ENCODE measurements around the gene ERC1. TPM values are rescaled to one million over a fixed set of nuclear protein-coding genes. Genes with fewer than 3 reads are reported as not detected.

The ERC1 gene
- total and polyA plus RNA-seq, 8 donors = 34.9 to 64.9 (median 40.8) TPM

GRCh38 chr12:1505576-1505975, 514.6 kb downstream of the ERC1 start:
- TF ChIP-seq CTCF (IDR thresholded peaks at IDR 0.05) = no peak
- H3K27me3 ChIP-seq = peaks cover 0 to 13% of the 10 kb centered on the region in 2 donors
- no peaks in the 10 kb centered on the region for H3K4me1 ChIP-seq
- H3K36me3 ChIP-seq = no peaks in the 10 kb centered on the region
- intact Hi-C loops (cut with DNase I) = no loop called here
- no peak overlapping the region for H3K4me3 ChIP-seq
- DNase-seq (no peak), ATAC-seq (no peak)
- no peaks in the 10 kb centered on the region for H3K9me3 ChIP-seq
- no peak overlapping the region for H3K27ac ChIP-seq

- no peak for TF ChIP-seq CTCF (IDR thresholded peaks at IDR 0.05)
- Histone ChIP-seq H3K27me3 (peaks cover 0 to 13% of the 10 kb centered on the region in 2 donors), H3K27ac (no peak overlapping the region), H3K4me3 (no peak overlapping the region), H3K36me3 (no peaks in the 10 kb centered on the region), H3K9me3 (no peaks in the 10 kb centered on the region), H3K4me1 (no peaks in the 10 kb centered on the region)
- DNase-seq (no peak), ATAC-seq (no peak)
- intact Hi-C loops (cut with DNase I) = no loop called here
Observed at GRCh38 chr12:1507308-1507707, 516.3 kb downstream of the ERC1 start.

GRCh38 chr12:1509413-1510052, 518.5 kb downstream of the ERC1 start:
- no peak for ATAC-seq
- H3K9me3 ChIP-seq = no peaks in the 10 kb centered on the region
- DNase-seq = no peak
- H3K36me3 ChIP-seq = no peaks in the 10 kb centered on the region
- H3K4me3 ChIP-seq = no peak overlapping the region
- no peak overlapping the region for H3K27ac ChIP-seq
- no peaks in the 10 kb centered on the region for H3K4me1 ChIP-seq
- peaks cover 0 to 7% of the 10 kb centered on the region in 2 donors for H3K27me3 ChIP-seq
- intact Hi-C loops (cut with DNase I) = no loop called here
- TF ChIP-seq CTCF (IDR thresholded peaks at IDR 0.05) = no peak

GRCh38 chr12:1510056-1510812, 519.2 kb downstream of the ERC1 start:
- Histone ChIP-seq H3K9me3 (no peaks in the 10 kb centered on the region), H3K4me3 (no peak overlapping the region), H3K36me3 (no peaks in the 10 kb centered on the region), H3K4me1 (no peaks in the 10 kb centered on the region), H3K27me3 (no peaks in the 10 kb centered on the region), H3K27ac (no peak overlapping the region)
- no peak for DNase-seq
- no peak for TF ChIP-seq CTCF (IDR thresholded peaks at IDR 0.05)
- intact Hi-C loops (cut with DNase I) = no loop called here
- ATAC-seq = no peak

- H3K27ac ChIP-seq = no peak overlapping the region
- no peak for TF ChIP-seq CTCF (IDR thresholded peaks at IDR 0.05)
- H3K4me3 ChIP-seq = no peak overlapping the region
- peaks cover 0 to 27% of the 10 kb centered on the region in 2 donors for H3K27me3 ChIP-seq
- intact Hi-C loops (cut with DNase I) = no loop called here
- H3K4me1 ChIP-seq = peaks cover 3 to 12% of the 10 kb centered on the region in 2 donors
- ATAC-seq = no peak
- DNase-seq = no peak
- peaks cover 0 to 5% of the 10 kb centered on the region in 2 donors for H3K9me3 ChIP-seq
- no peaks in the 10 kb centered on the region for H3K36me3 ChIP-seq
Observed at GRCh38 chr12:1515010-1515409, 524.0 kb downstream of the ERC1 start.
